Measurements from ENCODE around the gene CYB5RL. TPM values are rescaled to one million over a fixed set of nuclear protein-coding genes. Genes with fewer than 3 reads are reported as not detected.

CYB5RL gene
- total RNA-seq, 2 donors from 2014 or later: 3.6 to 12.1 TPM

- H3K36me3 ChIP-seq: peaks cover 2% of the 10 kb centered on the region
- H3K27ac ChIP-seq: no peak overlapping the region
- H3K9me3 ChIP-seq: no peaks in the 10 kb centered on the region
- no peaks in the 10 kb centered on the region for H3K27me3 ChIP-seq
- DNase-seq: no peak
- intact Hi-C loops (cut with DNase I): no loop called here
- no peak overlapping the region for H3K9ac ChIP-seq (ENCODE audit: low read depth in 2 of 2, low read length in 2 of 2)
- no peak for TF ChIP-seq CTCF (IDR thresholded peaks at IDR 0.05)
- no peaks in the 10 kb centered on the region for H3K4me1 ChIP-seq
- H3K4me3 ChIP-seq: no peak overlapping the region
Observed at GRCh38 chr1:54221113-54221834, 21.4 kb upstream of the CYB5RL start.

GRCh38 chr1:54220004-54220811, 20.4 kb upstream of the CYB5RL start:
- H3K36me3 ChIP-seq: peaks cover 10% of the 10 kb centered on the region
- no peaks in the 10 kb centered on the region for H3K9me3 ChIP-seq
- H3K27me3 ChIP-seq: no peaks in the 10 kb centered on the region
- no peak overlapping the region for H3K9ac ChIP-seq (ENCODE audit: low read depth in 2 of 2, low read length in 2 of 2)
- DNase-seq: peak; percentile 32
- H3K4me1 ChIP-seq: no peaks in the 10 kb centered on the region
- intact Hi-C loops (cut with DNase I): no loop called here
- no peak overlapping the region for H3K4me3 ChIP-seq
- peak overlapping the region; percentile 32 for H3K27ac ChIP-seq
- TF ChIP-seq CTCF (IDR thresholded peaks at IDR 0.05): no peak

- peaks cover 10% of the 10 kb centered on the region for H3K36me3 ChIP-seq
- peak overlapping the region; percentile 45 for H3K27ac ChIP-seq
- no peaks in the 10 kb centered on the region for H3K4me1 ChIP-seq
- no peaks in the 10 kb centered on the region for H3K27me3 ChIP-seq
- TF ChIP-seq CTCF (IDR thresholded peaks at IDR 0.05): no peak
- DNase-seq: no peak
- H3K4me3 ChIP-seq: no peak overlapping the region
- H3K9me3 ChIP-seq: no peaks in the 10 kb centered on the region
- intact Hi-C loops (cut with DNase I): no loop called here
- H3K9ac ChIP-seq (ENCODE audit: low read depth in 2 of 2, low read length in 2 of 2): peak overlapping the region in 1 of 2 donors; percentile 19
Observed at GRCh38 chr1:54219688-54220003, 19.8 kb upstream of the CYB5RL start.

DNA sequence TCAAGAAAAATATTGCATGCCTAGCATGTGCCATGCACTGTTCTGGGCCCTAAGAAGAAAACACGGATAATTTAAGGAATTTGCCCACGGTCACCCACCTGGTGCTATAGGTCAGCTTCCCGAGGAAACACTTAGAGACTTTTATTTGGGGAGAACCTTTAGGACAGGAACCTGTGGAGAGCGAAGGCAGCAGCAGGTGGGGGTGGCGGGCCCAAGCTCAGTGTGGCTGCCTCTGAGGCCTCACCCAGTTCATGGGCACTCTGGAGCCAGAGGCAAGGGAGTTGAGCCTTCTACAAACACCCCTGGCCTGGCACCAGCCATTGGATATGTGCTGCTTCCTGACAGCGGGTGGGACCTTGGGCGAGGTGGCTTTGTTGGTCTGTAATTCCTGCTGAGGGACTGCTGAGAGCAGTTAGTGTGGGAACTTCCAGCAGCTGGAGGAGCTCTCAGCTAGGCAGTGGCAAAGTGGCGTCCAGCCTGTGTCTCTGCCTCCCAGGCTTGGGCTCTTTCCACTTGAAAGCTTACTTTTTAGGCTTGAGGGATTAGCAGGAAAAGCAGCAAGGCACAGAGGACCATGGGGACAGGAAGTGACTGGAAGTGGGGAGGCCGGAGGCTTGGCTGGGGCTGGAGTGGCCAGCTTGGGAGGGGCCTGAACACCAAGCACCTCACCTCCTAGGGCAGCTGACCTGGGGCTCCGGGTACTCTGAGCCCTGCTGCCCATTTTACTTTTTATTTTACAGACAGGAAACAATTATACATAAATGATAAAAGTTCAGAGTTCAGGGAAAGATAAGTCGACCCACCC, 19.3 kb upstream of the CYB5RL start:
- no peaks in the 10 kb centered on the region for H3K4me1 ChIP-seq
- peak overlapping the region; percentile 45 for H3K27ac ChIP-seq
- intact Hi-C loops (cut with DNase I): no loop called here
- peak overlapping the region in 1 of 2 donors; percentile 19 for H3K9ac ChIP-seq (ENCODE audit: low read depth in 2 of 2, low read length in 2 of 2)
- no peaks in the 10 kb centered on the region for H3K9me3 ChIP-seq
- H3K36me3 ChIP-seq: peaks cover 10% of the 10 kb centered on the region
- no peak for TF ChIP-seq CTCF (IDR thresholded peaks at IDR 0.05)
- no peaks in the 10 kb centered on the region for H3K27me3 ChIP-seq
- peak; percentile 57 for DNase-seq
- H3K4me3 ChIP-seq: no peak overlapping the region

- no peaks in the 10 kb centered on the region for H3K9me3 ChIP-seq
- H3K27me3 ChIP-seq: no peaks in the 10 kb centered on the region
- TF ChIP-seq CTCF (IDR thresholded peaks at IDR 0.05): no peak
- no peak overlapping the region for H3K27ac ChIP-seq
- peaks cover 22% of the 10 kb centered on the region for H3K36me3 ChIP-seq
- no peak for DNase-seq
- no peaks in the 10 kb centered on the region for H3K4me1 ChIP-seq
- H3K9ac ChIP-seq (ENCODE audit: low read depth in 2 of 2, low read length in 2 of 2): no peak overlapping the region
- intact Hi-C loops (cut with DNase I): no loop called here
- no peak overlapping the region for H3K4me3 ChIP-seq
Observed at GRCh38 chr1:54215523-54215922, 15.7 kb upstream of the CYB5RL start.

Data from colonic mucosa (tissue), 4 donors.